ENCODE data around the gene STYXL1.
"Not testable (repeated sequence)": the region's sequence is repeated elsewhere in the genome, so short reads cannot be mapped to it uniquely, and the experiment has no call there.

STYXL1 gene

GRCh38 chr7:76023002-76023401 is 24.8 kb downstream of the STYXL1 start:
- no peak for DNase-seq

DNA sequence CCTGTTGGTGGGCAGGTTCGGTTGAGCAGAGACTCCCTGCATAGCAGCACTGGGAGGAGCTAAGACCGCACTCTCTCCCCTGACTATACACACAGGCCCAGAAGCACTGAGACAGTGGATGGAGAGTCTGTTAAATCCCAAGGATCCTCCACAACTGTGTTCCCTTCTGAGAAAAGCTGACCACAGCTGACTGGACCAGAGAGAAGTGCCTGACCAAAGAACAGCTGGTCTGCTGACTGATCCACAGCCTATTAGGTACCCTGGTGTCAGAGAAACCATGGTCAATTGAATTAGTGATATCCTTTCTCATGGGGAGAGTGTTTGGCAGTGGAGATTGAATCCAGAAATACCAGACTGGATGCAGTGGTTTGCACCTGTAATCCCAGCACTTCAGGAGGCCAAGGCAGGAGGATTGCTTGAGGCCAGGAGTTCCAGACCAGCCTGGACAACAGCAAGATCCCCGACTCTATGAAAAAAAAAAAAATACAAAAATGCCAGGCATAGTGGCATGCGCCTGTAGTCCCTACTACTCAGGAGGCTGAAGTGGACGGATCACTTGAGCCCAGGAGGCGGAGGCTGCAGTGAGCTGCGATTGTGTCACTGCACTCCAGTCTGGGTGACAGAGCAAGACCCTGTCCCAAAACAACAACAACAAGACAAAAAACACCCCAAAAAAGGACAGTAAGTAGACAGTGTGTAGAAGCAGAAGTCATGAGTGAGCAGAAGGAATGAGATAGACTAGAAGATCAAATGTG is 25.6 kb downstream of the STYXL1 start:
- no peak for DNase-seq

GRCh38 chr7:76020031-76020714 is 27.6 kb downstream of the STYXL1 start:
- DNase-seq, result peak; percentile 21 to 88

- DNase-seq, result not testable (repeated sequence)
Measured at GRCh38 chr7:76018520-76018919, 29.3 kb downstream of the STYXL1 start.

GRCh38 chr7:76016191-76016947 is 31.4 kb downstream of the STYXL1 start:
- DNase-seq, result no peak

- no peak for DNase-seq
Measured at GRCh38 chr7:76011442-76011861, 36.3 kb downstream of the STYXL1 start.

DNA sequence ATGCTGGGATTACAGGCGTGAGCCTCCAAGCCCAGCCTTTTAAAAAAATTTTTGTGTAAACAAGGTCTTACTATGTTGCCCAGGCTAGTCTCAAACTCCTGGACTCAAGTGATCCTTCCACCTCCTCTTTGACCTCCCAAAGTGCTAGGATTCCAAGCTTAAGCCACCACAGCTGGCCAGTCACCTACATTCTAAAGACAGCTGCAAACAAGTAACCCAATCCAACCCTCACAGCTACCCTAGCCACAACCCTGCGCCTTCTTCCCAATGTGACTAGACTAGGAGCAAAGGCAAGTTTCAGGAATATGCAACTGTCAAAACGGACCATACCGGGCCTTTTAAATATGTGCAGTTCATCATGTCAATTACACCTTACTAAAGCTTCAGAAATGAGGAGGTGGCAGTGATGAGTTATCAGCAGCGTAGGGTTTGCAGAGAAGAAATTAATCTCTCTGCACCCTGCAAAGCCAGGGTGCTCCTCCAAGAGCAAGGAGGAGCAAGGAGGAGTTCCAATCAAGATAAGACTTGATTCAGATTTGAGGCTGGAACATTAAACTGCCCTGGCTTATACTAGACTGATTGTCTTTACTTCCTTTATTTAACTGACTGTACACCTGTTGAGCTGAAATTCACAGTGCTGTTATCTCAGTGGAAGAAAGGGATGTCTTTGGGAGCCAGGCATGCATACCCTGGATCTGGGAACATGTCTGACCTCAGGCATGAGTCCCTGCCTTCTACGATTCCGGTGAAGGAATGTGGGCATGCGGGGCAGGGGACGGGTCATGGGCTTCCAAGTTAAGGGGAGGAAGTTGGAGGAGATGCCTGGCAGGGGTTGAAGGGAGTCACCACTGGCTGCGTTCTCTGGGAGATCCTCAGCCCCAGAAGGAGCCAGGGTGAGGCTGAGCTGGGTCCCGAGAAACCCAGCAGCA is 37.9 kb downstream of the STYXL1 start:
- no peak for DNase-seq

GRCh38 chr7:76008156-76008687 is 39.6 kb downstream of the STYXL1 start:
- DNase-seq, result no peak

- not testable (repeated sequence) for DNase-seq
Measured at GRCh38 chr7:76005004-76005403, 42.8 kb downstream of the STYXL1 start.

GRCh38 chr7:76003351-76003750 is 44.4 kb downstream of the STYXL1 start:
- DNase-seq, result no peak

DNA sequence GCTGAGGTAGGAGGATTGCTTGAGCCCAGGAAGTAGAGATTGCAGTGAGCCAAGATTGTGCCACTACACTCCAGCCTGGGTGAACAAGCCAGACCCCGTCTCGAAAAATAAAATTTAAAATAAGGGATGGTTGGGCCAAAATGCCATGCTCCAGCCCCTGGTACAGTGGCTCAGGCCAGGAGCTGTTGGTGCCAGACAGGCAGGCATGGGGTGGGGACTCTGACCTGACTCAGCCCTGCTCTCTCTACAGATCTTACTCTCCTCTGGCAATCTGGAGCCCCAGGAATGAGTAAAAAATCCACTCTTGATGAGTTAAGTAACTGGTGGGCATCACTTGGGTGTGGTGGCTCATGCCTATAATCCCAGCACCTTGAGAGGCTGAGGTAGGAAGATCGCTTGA is 45.0 kb downstream of the STYXL1 start:
- DNase-seq, result no peak

GRCh38 chr7:76002139-76002538 is 45.7 kb downstream of the STYXL1 start:
- no peak for DNase-seq

- no peak for DNase-seq
Measured at GRCh38 chr7:76000566-76000965, 47.2 kb downstream of the STYXL1 start.

GRCh38 chr7:75998038-75998437 is 49.8 kb downstream of the STYXL1 start:
- DNase-seq, result no peak

- no peak for DNase-seq
Measured at GRCh38 chr7:75996476-75996875, 51.3 kb downstream of the STYXL1 start.

GRCh38 chr7:75995996-75996395 is 51.8 kb downstream of the STYXL1 start:
- no peak for DNase-seq

- no peak for DNase-seq
Measured at GRCh38 chr7:75995052-75995471, 52.7 kb downstream of the STYXL1 start.

DNA sequence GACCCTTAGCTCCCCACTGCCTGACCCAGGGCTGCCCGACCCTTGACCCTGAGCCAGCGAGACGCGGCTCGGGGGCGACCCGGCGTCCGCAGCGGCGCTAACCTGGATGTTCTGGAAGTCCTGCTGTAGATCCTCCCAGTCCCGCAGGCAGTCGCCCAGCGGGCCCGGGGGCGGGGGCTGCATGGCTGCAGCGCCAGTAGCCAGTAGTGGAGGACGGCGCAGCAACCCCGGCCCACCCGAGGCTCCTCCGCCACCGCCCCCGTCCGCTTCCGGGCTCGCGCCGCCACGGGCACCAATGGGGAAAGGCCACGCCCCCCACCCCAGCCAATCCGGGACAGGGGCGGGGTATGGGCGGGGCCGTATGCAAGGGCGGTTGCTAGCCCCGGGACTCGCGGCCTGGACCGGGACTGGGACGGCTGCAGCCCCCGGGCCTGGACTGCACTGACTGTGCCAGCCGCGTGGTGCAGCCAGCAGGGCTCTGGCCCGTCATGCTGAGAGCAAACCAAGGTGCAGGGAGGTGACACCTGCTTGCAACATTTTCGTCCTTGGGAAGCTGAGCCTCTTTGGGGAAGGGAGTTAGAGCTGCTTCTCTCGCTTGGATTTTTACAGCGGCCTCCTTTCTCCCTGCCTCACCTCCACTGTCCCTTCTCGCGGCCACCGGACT is 53.3 kb downstream of the STYXL1 start, which contains the start of gene TMEM120A:
Gene TMEM120A, minus strand, starts transcription at position 208 of the 664 bp plus-strand sequence. Its CDS starts 25 bp downstream, at position 183.
- DNase-seq, result peak; percentile 87 to 98

GRCh38 chr7:75993689-75994387 is 54.0 kb downstream of the STYXL1 start:
- DNase-seq, result peak in 1 of 2 experiments; percentile 81

DNA sequence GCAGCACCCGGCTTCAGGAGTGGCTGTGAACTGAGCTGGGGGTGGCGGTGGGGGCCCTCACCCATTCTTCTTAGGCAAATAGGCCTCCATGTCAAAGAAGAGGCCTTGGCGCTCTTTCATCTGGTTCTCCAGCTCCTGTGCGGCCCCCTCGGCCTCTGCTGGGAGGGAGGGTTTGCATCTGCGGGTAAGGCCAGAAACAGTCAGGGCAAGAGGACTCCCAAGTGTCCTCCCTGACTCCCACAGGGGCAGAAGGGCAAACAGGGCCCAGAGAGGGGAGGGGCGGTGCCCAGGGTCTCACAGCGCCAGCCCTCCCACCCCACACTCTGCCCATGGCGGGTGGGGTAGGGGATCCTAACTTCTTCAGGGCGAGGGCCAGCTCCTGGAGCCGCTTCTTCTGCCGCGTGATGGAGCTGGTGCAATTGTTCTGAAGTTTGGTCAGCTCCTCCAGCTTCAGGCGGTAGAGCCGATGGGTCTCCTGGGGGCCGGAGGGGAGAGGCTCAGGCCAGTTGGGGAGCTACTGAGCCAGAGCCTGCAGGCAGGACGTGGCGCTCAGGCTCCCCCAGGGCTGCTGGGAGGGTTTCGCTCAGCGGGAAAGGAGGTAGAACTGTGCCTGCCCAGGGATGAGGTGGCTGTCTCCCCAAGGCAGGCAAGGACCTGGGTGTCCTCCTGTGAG is 55.6 kb downstream of the STYXL1 start:
- DNase-seq, result no peak

Measured in NCI-H526 (cell line).